ENCODE results near the gene GAP43.

GAP43 gene

DNA sequence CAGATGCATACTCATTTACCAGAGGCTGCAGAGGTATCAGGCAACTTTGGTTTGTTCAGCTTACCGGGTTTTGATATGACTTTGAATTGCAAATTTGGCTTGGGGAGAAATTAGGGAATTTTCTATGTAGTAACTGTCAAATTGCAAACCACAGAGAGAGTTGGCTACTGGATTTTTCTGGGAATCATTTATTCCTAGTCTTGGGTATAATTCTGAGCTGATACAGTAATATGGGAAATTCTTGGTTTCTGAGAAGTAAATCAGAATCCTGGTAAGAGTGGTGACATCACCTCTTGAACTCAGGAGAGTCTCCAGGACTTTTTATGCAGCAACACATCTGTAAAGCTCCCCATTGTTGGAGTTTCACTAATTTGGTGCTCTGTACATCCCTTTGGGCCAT lies 39.0 kb downstream of the GAP43 start:
- DNase-seq (ENCODE audit: low read depth in 2 of 2), result no peak

DNA sequence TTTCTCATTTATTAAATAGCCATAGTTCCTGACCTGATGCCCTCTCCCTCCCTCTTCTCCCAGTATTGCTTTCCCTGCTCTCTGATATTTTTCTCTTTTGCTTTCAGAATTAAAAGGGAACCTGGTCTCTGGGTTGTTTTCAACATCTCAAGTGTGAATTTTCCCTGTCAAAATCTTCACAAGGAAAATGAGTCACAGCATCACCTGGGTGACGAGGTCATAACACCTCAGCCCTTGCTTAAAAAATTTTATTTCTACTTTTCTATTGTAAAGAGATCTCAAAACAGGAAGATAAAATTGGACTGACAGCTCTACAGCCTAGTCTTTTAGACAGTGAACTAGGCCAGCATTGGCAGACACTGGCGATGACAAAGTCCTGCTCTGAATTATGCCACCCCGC lies 40.1 kb downstream of the GAP43 start:
- no peak for DNase-seq (ENCODE audit: low read depth in 2 of 2)

DNA sequence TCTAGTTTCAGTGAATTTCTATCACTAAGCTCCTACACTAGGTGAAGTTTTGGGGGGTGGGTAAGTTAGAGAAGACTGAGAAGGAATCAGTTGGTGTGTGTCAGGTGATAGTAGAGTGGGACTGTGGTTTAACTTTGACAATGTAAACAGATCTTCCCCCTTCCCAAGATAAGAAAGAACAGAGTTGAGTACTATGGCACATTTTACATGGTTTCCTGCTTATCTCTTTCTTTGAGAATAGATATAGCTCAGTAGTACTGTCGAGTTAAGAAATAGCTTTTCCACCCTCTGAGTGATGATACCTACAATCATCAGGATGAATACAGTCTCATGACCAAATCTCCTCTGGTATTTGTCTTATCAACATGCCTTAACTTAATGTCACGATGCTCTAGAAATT lies 42.8 kb downstream of the GAP43 start:
- no peak for DNase-seq (ENCODE audit: low read depth in 2 of 2)

- DNase-seq (ENCODE audit: low read depth in 2 of 2), result no peak
Measured at GRCh38 chr3:115666920-115667737, 43.8 kb downstream of the GAP43 start.

DNA sequence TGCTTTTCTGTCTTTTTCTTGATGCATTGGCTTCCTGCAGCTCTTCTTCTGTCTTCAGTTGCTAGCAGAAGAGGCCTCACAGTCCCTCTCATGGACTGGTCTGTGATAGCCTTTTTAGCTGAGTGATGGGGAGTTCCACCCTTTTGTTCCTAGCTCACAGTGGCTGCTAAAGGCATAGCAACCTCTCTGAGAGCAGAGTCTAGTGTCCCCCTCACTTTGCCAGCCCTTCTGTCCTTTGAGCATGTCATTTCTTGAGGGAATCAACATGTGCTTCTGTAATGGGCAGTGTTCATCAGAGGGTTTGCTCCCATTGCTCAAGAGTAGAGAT lies 44.4 kb downstream of the GAP43 start:
- DNase-seq (ENCODE audit: low read depth in 2 of 2), result no peak

- DNase-seq (ENCODE audit: low read depth in 2 of 2), result no peak
Measured at GRCh38 chr3:115670911-115671310, 47.6 kb downstream of the GAP43 start.

DNA sequence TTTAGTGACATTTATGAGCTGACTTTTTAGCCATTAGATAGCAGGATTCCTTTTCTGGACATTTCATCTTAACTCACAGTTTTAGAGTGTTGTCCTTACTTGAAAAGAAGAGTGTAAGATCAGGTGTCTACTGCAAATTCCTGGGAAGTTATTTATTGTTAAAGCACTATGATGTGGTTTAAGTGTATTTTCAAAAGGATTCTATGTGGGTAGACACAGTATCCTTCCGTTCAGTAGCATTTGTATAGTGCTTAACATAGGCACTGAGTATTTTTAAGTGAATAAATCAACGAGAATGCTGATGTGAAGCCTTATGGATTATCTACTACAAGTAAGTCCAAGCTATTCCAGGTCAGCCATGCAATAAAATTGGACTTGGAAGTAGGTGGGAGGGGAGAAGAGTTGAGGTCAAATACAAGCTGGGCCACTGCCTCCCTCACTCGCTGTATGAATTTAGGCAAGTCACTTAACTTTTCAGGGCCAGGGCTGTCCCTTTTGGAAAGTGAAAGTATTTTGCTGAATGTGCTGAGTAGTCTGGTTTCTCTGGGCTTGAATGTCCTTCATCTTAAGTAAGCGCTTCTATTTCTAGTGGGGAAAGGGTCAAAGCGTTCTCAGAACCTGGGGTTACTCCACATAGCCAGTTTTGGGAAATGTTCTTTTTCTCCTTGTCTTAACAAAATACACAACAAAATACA lies 48.6 kb downstream of the GAP43 start:
- no peak for DNase-seq (ENCODE audit: low read depth in 2 of 2)

DNA sequence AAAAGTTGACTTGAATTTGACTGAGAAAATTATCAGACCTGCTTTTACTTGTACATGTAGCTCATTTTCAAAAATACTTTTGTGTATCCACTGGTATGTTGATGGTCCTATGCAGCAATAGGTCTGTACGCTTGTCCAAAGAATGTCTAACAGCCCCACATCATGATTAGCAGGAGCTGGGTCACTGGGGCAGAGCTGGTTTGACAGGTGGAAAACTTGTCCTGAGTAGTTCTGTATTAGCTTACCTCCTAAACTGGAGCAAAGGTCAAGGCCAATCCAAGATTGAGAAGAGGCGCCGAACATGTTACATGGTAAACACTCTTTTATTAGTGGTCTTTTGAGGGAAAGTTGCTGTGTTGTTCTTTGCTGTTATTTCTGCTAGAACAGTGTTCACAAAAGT lies 50.6 kb downstream of the GAP43 start:
- DNase-seq (ENCODE audit: low read depth in 2 of 2), result no peak

DNA sequence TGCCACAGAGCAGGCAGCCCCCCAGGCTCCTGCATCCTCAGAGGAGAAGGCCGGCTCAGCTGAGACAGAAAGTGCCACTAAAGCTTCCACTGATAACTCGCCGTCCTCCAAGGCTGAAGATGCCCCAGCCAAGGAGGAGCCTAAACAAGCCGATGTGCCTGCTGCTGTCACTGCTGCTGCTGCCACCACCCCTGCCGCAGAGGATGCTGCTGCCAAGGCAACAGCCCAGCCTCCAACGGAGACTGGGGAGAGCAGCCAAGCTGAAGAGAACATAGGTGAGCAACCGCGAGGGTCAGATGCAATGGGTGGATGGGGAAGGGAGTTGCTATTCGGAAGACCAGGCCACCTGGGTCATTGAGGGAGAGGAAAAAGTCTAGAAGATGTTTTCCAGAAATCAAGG lies 53.0 kb downstream of the GAP43 start:
- no peak for DNase-seq (ENCODE audit: low read depth in 2 of 2)

DNA sequence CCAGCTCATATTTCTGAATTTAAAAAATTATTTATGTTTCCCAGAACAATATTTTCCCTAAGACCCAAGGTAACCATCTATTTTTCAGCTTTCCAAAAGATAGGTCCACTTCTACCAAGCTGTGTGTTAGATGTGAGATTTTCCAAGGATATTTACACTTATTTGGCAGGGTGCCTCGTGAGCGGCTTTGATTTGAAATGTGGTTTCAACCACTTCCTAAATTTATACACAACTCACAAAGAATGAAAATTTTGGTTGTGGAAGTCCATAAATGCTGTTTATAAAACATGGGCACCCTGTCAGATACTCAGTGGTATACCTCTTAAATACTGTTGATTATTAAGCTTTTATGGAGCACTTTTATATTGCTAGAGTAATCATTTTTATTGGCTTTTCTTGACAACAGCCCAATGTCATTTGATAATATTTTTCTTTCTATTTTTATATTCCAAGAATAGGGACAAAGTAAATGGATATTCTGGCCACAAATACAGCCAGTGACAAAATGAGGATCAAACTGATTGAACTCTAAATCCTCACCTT lies 57.6 kb downstream of the GAP43 start:
- DNase-seq (ENCODE audit: low read depth in 2 of 2), result no peak

DNA sequence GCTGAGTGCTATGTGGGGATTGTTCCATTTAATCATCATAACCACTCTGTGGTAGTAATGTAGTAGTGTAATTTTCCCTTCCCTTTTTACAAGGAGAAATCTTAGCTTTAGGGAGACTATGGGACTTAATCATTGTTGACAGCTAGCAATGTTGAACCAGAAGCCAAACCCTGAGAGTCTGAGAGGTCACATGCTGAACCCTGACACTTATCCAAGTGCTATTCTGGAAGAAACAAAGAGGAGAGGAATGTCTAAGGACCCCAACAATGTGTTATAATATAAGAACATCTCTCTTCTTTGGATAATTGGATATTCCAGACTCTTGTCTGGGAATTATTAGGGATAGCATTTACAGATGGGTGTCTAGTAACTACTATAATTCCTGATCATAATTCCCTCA lies 58.4 kb downstream of the GAP43 start:
- DNase-seq (ENCODE audit: low read depth in 2 of 2), result no peak

- no peak for DNase-seq (ENCODE audit: low read depth in 2 of 2)
Measured at GRCh38 chr3:115683305-115683704, 60.0 kb downstream of the GAP43 start.

GRCh38 chr3:115683773-115684172 lies 60.5 kb downstream of the GAP43 start:
- DNase-seq (ENCODE audit: low read depth in 2 of 2), result no peak

DNA sequence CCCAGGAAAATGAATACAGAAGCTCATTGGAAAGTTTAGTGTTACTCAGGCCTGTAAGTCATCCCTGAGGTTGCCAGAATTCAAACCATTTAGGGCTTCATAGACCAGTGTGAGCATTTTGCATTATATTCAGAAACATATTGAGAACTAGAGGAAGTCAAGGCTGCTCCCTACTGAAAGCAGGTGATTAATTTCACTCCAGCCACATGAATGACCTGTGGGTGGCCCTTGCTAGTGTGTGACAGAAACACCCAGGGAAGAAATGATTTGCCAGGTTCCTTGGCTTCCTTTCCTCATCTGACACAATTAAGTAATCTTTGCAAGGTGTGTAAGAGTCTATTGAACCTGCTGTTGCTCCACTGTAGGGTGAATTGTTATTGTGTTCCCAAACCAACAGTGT lies 61.8 kb downstream of the GAP43 start:
- no peak for DNase-seq (ENCODE audit: low read depth in 2 of 2)

GRCh38 chr3:115687721-115688120 lies 64.4 kb downstream of the GAP43 start:
- DNase-seq (ENCODE audit: low read depth in 2 of 2), result no peak

DNA sequence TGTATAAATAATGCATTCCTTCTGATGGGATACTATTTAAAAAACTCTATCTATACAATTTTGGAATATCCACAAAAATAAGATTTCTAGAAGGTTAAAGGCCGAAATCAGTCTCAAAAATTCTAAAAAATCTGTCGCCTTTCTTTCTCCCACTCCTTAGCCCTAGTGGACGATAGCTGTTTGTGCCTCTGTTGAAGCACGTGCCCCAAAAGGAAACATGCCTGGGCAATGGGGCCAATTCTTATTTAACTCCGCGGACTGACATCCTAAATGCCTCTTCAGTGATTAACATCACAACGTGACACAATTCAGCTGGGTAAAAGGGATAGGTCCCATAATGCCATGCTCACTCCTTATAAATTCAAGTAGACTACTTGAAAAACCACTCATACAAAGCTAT lies 65.1 kb downstream of the GAP43 start:
- no peak for DNase-seq (ENCODE audit: low read depth in 2 of 2)

DNA sequence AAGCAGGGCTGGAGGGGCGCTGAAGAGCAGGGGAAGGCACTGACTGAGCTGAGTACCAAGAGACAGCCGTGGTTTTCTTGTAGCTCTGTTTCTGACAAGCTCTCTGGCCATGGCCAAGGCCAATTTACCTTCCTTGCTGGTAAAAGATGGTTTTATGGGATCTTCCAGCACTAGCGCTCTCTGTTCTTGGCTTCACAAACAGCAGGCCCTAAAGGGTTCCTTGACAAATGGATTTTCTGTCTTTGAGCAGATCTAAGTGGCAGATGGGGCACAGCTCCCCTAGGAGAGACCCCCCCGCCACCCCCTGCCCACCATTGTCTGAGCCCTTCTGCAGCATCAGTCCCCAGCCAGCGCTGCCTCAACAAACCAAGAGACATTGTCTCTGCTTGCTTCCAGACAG lies 66.6 kb downstream of the GAP43 start:
- DNase-seq (ENCODE audit: low read depth in 2 of 2), result no peak

GRCh38 chr3:115691964-115692363 lies 68.7 kb downstream of the GAP43 start:
- DNase-seq (ENCODE audit: low read depth in 2 of 2), result no peak

DNA sequence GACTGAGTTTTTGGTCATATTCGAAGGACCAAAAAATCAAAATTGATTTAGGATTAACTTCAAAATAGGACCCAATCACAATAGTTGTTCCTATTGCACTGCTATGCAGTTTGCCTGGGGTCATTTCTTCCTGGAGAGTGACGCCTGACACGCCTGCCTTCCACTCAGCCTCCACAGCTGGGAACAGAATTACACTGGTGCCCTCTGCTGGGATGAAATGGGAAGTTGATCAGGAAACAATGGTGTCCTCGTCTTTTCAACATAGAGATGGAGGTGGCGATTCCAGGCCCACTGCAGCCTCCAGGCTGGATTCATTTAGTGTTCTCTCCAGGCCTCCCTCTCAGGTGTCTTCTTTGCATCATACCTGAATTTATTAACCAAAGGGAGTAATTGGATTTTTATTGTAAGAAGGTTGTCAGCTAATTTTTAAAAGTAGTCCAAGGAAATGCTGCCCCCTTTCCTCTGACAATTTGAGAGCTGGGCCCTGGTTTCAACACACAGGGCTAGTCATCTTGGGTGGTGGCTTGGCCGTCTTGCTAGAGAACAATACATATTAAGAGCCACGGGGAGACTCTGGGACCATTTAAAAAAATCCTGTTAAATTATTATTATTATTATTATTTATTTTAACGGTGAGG lies 69.7 kb downstream of the GAP43 start:
- DNase-seq (ENCODE audit: low read depth in 2 of 2), result peak; percentile 29 to 37

- no peak for DNase-seq (ENCODE audit: low read depth in 2 of 2)
Measured at GRCh38 chr3:115693868-115694267, 70.6 kb downstream of the GAP43 start.

DNA sequence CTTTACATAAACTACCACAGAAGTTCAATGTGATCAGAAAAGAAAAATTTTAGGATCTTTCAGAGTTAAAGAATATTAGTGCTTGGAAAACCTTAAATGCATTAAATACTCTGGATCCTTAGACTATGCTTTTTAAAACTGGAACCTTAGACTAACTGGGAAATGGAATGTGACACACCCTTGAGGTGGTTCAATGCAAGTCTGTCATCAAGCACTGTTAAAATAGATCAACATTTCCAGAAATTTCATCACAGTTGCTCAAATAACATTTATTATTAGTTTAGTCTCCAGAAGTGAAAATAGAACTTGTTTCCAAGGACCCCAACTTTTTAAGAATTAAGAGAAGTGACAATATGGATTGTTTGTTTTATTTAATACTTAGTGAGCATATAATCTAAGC lies 71.8 kb downstream of the GAP43 start:
- DNase-seq (ENCODE audit: low read depth in 2 of 2), result no peak

DNA sequence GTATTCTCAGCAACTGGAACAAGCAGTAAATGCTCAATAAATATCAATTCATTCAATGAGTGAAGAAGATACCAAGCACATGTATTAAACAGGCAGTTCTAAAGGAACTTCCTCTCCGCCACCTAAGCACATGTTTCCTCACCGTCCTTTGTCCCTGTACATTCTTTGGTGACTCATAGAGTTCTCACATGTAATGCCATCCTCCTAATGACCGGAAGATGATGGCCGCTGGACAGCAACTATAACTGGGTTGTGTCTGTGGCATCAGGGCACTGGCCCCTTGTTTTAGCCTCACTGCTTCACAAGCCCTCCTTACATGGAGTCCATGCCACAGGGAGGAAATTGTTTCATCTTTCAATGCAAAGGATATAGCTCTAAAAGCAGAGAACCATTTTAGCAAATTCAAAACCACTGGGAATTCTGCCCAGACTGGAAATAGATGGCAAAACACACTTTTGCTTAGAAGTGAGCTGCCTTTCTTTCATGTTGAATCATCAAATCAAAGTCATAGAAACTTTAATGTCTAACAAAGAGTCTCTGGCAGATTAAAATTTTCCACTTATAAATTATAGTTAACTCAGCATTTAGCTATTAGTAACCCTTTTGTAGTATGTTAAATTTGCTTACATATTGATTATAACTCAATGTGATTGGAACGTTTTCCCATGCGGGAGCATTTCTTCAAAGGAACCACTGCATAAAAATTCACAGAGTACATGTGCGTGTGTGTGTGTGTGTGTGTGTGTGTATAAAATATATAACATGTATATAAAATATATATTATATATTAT lies 74.1 kb downstream of the GAP43 start:
- no peak for DNase-seq (ENCODE audit: low read depth in 2 of 2)
